HUDEP-2 (cell line): Measurements from ENCODE around the gene CHRNE.
A peak's percentile ranks its signal among the peaks of the same experiment; 100 is the strongest.
"Not testable (repeated sequence)": the region's sequence is repeated elsewhere in the genome, so short reads cannot be mapped to it uniquely, and the experiment has no call there.

Source experiments
- DNase-seq, 76 experiments: peaks; one replicate each; lab custom pipeline; 2025; ENCODE audit not compliant: unreplicated experiment in 76 of 76; lab: John Stamatoyannopoulos, UW

Gene CHRNE

GRCh38 chr17:4908711-4909496 is 6.0 kb upstream of the CHRNE start:
- DNase-seq = peak in 71 of 76 experiments; percentile 31 to 89 (median 70)

- no peak for DNase-seq
Observed at GRCh38 chr17:4908301-4908700, 5.4 kb upstream of the CHRNE start.

GRCh38 chr17:4906642-4907041 is 3.7 kb upstream of the CHRNE start:
- not testable (repeated sequence) for DNase-seq

GRCh38 chr17:4902540-4902939 is 358 bp downstream of the CHRNE start:
- no peak for DNase-seq

GRCh38 chr17:4901648-4902344 is 1.1 kb downstream of the CHRNE start:
- no peak for DNase-seq

- no peak for DNase-seq
Observed at GRCh38 chr17:4901108-4901647, 1.7 kb downstream of the CHRNE start.

- DNase-seq = peak in 1 of 76 experiments; percentile 5
Observed at GRCh38 chr17:4900231-4901107, 2.4 kb downstream of the CHRNE start.

- DNase-seq = peak in 50 of 76 experiments; percentile 19 to 81 (median 52)
Observed at GRCh38 chr17:4899341-4900230, 3.3 kb downstream of the CHRNE start, which contains the start of gene C17orf107. TSS of gene C17orf107 (plus strand) at chr17:4899536. CDS start at chr17:4899763, 227 bp downstream.

- no peak for DNase-seq
Observed at GRCh38 chr17:4898927-4899326, 4.0 kb downstream of the CHRNE start.

GRCh38 chr17:4898351-4898750 is 4.5 kb downstream of the CHRNE start:
- no peak for DNase-seq

- DNase-seq = no peak
Observed at GRCh38 chr17:4897785-4898184, 5.1 kb downstream of the CHRNE start.

- no peak for DNase-seq
Observed at GRCh38 chr17:4897198-4897687, 5.7 kb downstream of the CHRNE start.

GRCh38 chr17:4896332-4897197 is 6.3 kb downstream of the CHRNE start:
- no peak for DNase-seq

- no peak for DNase-seq
Observed at GRCh38 chr17:4895657-4896331, 7.1 kb downstream of the CHRNE start.

- DNase-seq = no peak
Observed at GRCh38 chr17:4895121-4895520, 7.8 kb downstream of the CHRNE start.

GRCh38 chr17:4893721-4894560 is 9.0 kb downstream of the CHRNE start:
- no peak for DNase-seq

GRCh38 chr17:4893272-4893671 is 9.6 kb downstream of the CHRNE start:
- no peak for DNase-seq
